Measurements from ENCODE around the gene EPHX1. TPM values are rescaled to one million over a fixed set of nuclear protein-coding genes. Genes with fewer than 3 reads are reported as not detected.
A peak's percentile ranks its signal among the peaks of the same experiment; 100 is the strongest.
"Not testable (repeated sequence)": the region's sequence is repeated elsewhere in the genome, so short reads cannot be mapped to it uniquely, and the experiment has no call there.

Gene EPHX1
- total RNA-seq, 1 experiment from 2014 or later = 35.8 TPM

- CTCF ChIA-PET = interaction anchor here (0.6 to 3.0 kb wide), 7 partner anchors 28 to 410 kb away, joined by 3 to 12 read pairs (median 3); no protein-coding TSS in a partner anchor
- no peak overlapping the region for H3K27ac Mint-ChIP-seq (ENCODE audit: low read depth, unreplicated experiment)
- BruUV-seq (replicated peaks) = no TSS peak
- no peak for TF ChIP-seq CTCF (IDR thresholded peaks at IDR 0.05; ENCODE audit: unreplicated experiment)
- no peaks in the 10 kb centered on the region for H3K36me3 Mint-ChIP-seq (ENCODE audit: insufficient read depth, unreplicated experiment)
- intact Hi-C loops (cut with micrococcal nuclease) = no loop called here
- POLR2A ChIA-PET = interaction anchor here (0.9 to 8.6 kb wide), 4 partner anchors 9 to 48 kb away, joined by 4 to 263 read pairs (median 4); partner anchors contain the start of gene PYCR2
- DNase-seq (ENCODE audit: unreplicated experiment) = no peak
- H3K27me3 Mint-ChIP-seq (ENCODE audit: insufficient read depth, unreplicated experiment) = no peaks in the 10 kb centered on the region
- no peak overlapping the region for H3K4me3 Mint-ChIP-seq (ENCODE audit: unreplicated experiment)
- H3K9me3 Mint-ChIP-seq (ENCODE audit: unreplicated experiment) = no peaks in the 10 kb centered on the region
- H3K4me1 Mint-ChIP-seq (ENCODE audit: insufficient read depth, unreplicated experiment) = peaks cover 25% of the 10 kb centered on the region
Measured at GRCh38 chr1:225885336-225885735, 75.4 kb downstream of the EPHX1 start.

GRCh38 chr1:225886159-225887029, 76.5 kb downstream of the EPHX1 start:
- Mint-ChIP-seq H3K27me3 (ENCODE audit: insufficient read depth, unreplicated experiment) (no peaks in the 10 kb centered on the region), H3K9me3 (ENCODE audit: unreplicated experiment) (no peaks in the 10 kb centered on the region), H3K36me3 (ENCODE audit: insufficient read depth, unreplicated experiment) (no peaks in the 10 kb centered on the region), H3K4me3 (ENCODE audit: unreplicated experiment) (no peak overlapping the region), H3K4me1 (ENCODE audit: insufficient read depth, unreplicated experiment) (peaks cover 19% of the 10 kb centered on the region), H3K27ac (ENCODE audit: low read depth, unreplicated experiment) (no peak overlapping the region)
- TF ChIP-seq CTCF (IDR thresholded peaks at IDR 0.05; ENCODE audit: unreplicated experiment) = no peak
- intact Hi-C loops (cut with micrococcal nuclease) = no loop called here
- BruUV-seq (replicated peaks) = no TSS peak
- CTCF ChIA-PET = interaction anchor here (0.6 to 3.0 kb wide), 5 partner anchors 9 to 412 kb away, joined by 3 to 12 read pairs (median 4); no protein-coding TSS in a partner anchor
- DNase-seq (ENCODE audit: unreplicated experiment) = peak; percentile 33
- POLR2A ChIA-PET = interaction anchor here (1.6 to 8.6 kb wide), 3 partner anchors 11 to 35 kb away, joined by 5 to 263 read pairs (median 11); partner anchors contain the start of gene PYCR2

GRCh38 chr1:225887030-225887314, 77.0 kb downstream of the EPHX1 start:
- H3K4me3 Mint-ChIP-seq (ENCODE audit: unreplicated experiment) = no peak overlapping the region
- no peaks in the 10 kb centered on the region for H3K27me3 Mint-ChIP-seq (ENCODE audit: insufficient read depth, unreplicated experiment)
- peaks cover 18% of the 10 kb centered on the region for H3K4me1 Mint-ChIP-seq (ENCODE audit: insufficient read depth, unreplicated experiment)
- ChIA-PET CTCF (interaction anchor here (0.5 to 3.0 kb wide), 4 partner anchors 10 to 293 kb away, joined by 3 to 12 read pairs (median 4); no protein-coding TSS in a partner anchor), POLR2A (interaction anchor here (3.3 to 8.6 kb wide), 2 partner anchors 10 to 34 kb away, joined by 11 to 263 read pairs; partner anchors contain the start of gene PYCR2)
- H3K27ac Mint-ChIP-seq (ENCODE audit: low read depth, unreplicated experiment) = no peak overlapping the region
- DNase-seq (ENCODE audit: unreplicated experiment) = no peak
- no peak for TF ChIP-seq CTCF (IDR thresholded peaks at IDR 0.05; ENCODE audit: unreplicated experiment)
- intact Hi-C loops (cut with micrococcal nuclease) = no loop called here
- no peaks in the 10 kb centered on the region for H3K9me3 Mint-ChIP-seq (ENCODE audit: unreplicated experiment)
- no peaks in the 10 kb centered on the region for H3K36me3 Mint-ChIP-seq (ENCODE audit: insufficient read depth, unreplicated experiment)
- no TSS peak for BruUV-seq (replicated peaks)

GRCh38 chr1:225887554-225888288, 77.8 kb downstream of the EPHX1 start:
- H3K4me3 Mint-ChIP-seq (ENCODE audit: unreplicated experiment); DNase-seq (ENCODE audit: unreplicated experiment); BruUV-seq (replicated peaks); H3K36me3 Mint-ChIP-seq (ENCODE audit: insufficient read depth, unreplicated experiment); intact Hi-C loops (cut with micrococcal nuclease); H3K27me3 Mint-ChIP-seq (ENCODE audit: insufficient read depth, unreplicated experiment); H3K9me3 Mint-ChIP-seq (ENCODE audit: unreplicated experiment); H3K27ac Mint-ChIP-seq (ENCODE audit: low read depth, unreplicated experiment): not testable (repeated sequence)
- peaks cover 18% of the 10 kb centered on the region for H3K4me1 Mint-ChIP-seq (ENCODE audit: insufficient read depth, unreplicated experiment)
- POLR2A ChIA-PET = interaction anchor here (1.0 to 8.6 kb wide), 3 partner anchors 9 to 36 kb away, joined by 3 to 263 read pairs (median 11); partner anchors contain the start of gene PYCR2
- CTCF ChIA-PET = interaction anchor here (0.5 to 3.0 kb wide), 3 partner anchors 11 to 292 kb away, joined by 3 to 12 read pairs (median 4); no protein-coding TSS in a partner anchor

Data from MCF 10A (cell line).